GM12865 (cell line): ENCODE results near the gene SUGCT.
A peak's percentile ranks its signal among the peaks of the same experiment; 100 is the strongest.

ENCODE experiments used
- DNase-seq: peaks from one replicate; pipeline ENCODE4 v3.0.0; 2010; ENCODE audit warnings: low read depth
- H3K4me3 ChIP-seq: 2 replicates; pipeline ENCODE4 v1.5.1; 2011; ENCODE audit warnings: mild to moderate bottlenecking, low read depth, low read length, control low read depth
- TF ChIP-seq, protein P1 (sequence below): IDR thresholded peaks from 2 replicates; pipeline ENCODE4 v1.5.1; 2011; ENCODE audit warnings: low read length, control low read depth, low read depth, inconsistent platforms; ENCODE audit not compliant: insufficient read depth; ENCODE audit errors: missing control alignments

SUGCT gene

DNA sequence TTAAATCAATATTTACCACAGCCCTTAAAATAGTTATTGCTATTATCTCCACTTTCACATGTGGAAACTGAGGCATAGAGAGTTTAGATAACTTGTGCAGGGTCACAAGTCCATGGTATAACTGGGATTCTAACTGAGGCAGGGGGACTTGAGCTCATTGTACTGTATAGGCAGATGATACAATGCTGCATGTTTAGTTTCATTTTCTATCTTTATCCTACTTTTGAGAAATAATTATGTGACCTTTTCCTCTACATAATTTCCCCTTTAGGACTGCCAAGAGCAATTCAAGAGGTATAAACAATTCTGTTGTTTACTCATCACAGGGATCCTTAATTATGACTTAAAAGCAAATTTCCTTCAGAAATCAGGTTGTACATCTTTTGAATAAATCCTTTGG lies 193.1 kb downstream of the SUGCT start:
- TF ChIP-seq, protein P1, sequence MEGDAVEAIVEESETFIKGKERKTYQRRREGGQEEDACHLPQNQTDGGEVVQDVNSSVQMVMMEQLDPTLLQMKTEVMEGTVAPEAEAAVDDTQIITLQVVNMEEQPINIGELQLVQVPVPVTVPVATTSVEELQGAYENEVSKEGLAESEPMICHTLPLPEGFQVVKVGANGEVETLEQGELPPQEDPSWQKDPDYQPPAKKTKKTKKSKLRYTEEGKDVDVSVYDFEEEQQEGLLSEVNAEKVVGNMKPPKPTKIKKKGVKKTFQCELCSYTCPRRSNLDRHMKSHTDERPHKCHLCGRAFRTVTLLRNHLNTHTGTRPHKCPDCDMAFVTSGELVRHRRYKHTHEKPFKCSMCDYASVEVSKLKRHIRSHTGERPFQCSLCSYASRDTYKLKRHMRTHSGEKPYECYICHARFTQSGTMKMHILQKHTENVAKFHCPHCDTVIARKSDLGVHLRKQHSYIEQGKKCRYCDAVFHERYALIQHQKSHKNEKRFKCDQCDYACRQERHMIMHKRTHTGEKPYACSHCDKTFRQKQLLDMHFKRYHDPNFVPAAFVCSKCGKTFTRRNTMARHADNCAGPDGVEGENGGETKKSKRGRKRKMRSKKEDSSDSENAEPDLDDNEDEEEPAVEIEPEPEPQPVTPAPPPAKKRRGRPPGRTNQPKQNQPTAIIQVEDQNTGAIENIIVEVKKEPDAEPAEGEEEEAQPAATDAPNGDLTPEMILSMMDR, result no peak
- DNase-seq, result no peak
- no peak overlapping the region for H3K4me3 ChIP-seq

DNA sequence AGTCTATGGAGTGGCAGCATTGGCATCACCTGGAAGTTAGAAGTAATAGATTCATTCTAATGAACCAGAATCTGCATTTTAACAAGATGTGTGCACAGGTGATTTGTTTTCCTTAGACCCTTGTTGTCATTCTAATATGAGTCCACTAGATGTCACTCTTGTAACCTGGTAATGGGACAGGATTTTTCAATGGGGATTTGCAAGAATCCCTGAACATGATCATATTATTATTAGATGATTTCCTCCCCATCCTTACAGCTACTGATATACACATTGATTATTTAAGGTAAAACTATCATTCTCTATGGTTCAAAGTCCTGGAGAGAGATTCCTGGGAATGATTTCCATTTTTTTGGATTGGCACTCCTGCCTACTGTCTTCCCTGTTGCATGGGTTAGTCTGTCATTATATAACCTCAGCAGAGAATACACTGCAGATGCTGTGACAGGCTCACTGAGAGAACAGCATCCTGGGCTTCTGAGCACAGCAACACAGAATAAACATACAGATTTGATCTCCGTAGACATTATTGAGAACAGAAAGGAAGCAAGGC lies 194.9 kb downstream of the SUGCT start:
- peak; percentile 58 for DNase-seq
- TF ChIP-seq, protein P1, result peak; percentile 64
- H3K4me3 ChIP-seq, result no peak overlapping the region

- DNase-seq, result no peak
- no peak overlapping the region for H3K4me3 ChIP-seq
- TF ChIP-seq, protein P1, result no peak
Measured at GRCh38 chr7:40330408-40330807, 195.6 kb downstream of the SUGCT start.

GRCh38 chr7:40331915-40332314 lies 197.1 kb downstream of the SUGCT start:
- TF ChIP-seq, protein P1, result no peak
- H3K4me3 ChIP-seq, result no peak overlapping the region
- DNase-seq, result no peak

DNA sequence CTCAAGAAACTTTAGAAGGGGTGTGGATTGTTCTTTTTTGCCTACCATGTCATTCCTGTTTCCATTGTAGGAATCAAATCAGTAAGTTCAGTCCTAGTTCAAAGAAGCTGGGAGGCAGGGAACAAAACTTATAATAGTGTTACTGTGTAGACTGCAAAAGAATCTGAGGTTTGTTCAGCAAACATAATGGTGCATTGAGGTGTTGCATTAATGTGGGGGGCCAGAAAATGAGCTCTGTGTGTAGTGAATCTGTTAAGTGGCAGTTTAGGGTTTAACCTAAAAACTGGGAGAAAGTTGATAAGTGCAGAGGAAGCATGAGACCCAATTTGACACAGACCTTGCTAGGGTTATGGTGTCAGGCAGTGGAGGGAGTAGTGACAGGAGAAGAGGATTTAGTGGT lies 197.7 kb downstream of the SUGCT start:
- H3K4me3 ChIP-seq, result no peak overlapping the region
- DNase-seq, result no peak
- TF ChIP-seq, protein P1, result no peak

- DNase-seq, result no peak
- no peak overlapping the region for H3K4me3 ChIP-seq
- TF ChIP-seq, protein P1, result no peak
Measured at GRCh38 chr7:40341836-40342235, 207.0 kb downstream of the SUGCT start.

DNA sequence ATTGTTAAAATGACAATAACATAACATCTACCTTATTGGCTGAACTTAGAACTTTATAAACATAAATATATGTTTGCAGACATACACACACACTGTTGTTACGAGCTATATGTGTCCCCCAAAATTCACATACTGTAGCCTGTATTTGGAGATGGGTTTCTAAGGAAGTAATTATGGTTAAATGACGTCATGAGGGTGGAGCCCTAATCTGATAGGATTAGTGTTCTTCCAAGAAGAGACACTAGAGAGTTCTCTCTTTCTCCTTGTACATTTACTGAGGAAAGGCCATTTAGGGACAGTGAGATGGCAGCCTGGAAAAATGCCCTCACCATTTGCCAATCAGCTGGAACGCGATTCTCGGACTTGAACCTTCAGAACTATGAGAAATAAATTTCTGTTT lies 211.7 kb downstream of the SUGCT start:
- H3K4me3 ChIP-seq, result no peak overlapping the region
- DNase-seq, result no peak
- TF ChIP-seq, protein P1, result no peak
